ENCODE measurements around the gene DPP6. TPM values are rescaled to one million over a fixed set of nuclear protein-coding genes. Genes with fewer than 3 reads are reported as not detected.
"Not testable (repeated sequence)": the region's sequence is repeated elsewhere in the genome, so short reads cannot be mapped to it uniquely, and the experiment has no call there.

The DPP6 gene
- total RNA-seq (2021; ENCODE audit: unreplicated experiment), result not detected
- not detected for polyA plus RNA-seq (2012; ENCODE audit: insufficient read length)
- percentile 1 among the genes with signal in this experiment for Bru-seq, nascent RNA
- BruChase-seq, experiment 1, labeled RNA remaining after a 2-hour chase, result percentile 1 among the genes with signal in this experiment
- BruChase-seq, experiment 2, labeled RNA remaining after a 6-hour chase, result percentile 1 among the genes with signal in this experiment
- long read RNA-seq, result 0 reads

DNA sequence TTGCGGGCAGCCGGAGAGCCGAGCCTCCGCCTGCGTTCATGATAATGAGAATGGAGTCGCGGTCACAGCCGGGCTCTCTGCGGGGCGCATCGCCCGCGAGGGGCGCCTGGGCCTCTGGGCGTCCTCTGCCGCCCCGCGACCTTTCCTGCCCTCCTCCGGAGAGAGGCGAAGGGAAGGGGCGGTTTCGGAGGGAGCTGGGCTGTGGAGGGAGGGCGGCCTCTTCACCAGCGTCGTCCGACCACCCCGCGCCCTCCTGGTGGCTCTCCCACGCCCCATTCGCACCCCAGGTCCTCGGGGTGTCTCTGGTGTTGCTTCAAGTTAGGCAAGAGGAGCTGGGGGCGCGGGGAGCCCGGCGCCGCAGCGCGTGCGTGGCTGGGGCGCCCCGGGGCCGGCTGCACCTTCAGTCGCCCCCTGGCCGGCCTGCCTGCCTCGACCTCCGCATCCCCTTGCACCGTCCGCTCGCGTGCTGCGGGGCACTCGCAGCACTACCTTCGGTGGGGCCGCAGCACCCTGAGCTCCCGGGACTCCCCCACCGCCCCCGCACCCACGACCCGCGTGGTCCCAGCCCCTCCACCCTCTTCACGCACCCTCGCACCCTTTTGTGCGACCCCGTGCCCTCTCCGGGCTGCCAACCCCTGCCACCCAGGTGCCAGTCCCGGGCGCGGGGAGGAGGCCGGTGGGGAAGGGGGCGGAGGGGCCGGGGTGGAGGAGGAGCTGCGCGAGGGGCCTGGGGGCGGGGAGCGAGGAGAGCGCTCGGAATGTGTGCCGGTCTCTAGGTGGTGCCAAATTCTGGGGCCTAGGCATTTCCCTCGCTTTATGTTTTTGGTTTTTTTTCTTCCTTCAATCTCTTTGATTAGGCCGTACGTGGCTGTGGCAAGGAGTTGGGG, at the start of gene DPP6:
DPP6 (plus strand) TSS at position 756 of the 887 bp plus-strand sequence.
- H3K9me3 ChIP-seq (ENCODE audit: control insufficient read depth, insufficient read depth, low read depth, low read length); in situ Hi-C loops (cut with HindIII; ENCODE audit: low pct_unique_long_range_greater_than_20kb, low sequenced_read_pairs); ATAC-seq; H3K4me1 ChIP-seq (ENCODE audit: control insufficient read depth, insufficient read depth, low read length); intact Hi-C loops (cut with micrococcal nuclease; ENCODE audit: unreplicated experiment); POLR2A ChIA-PET; H3K27me3 ChIP-seq (ENCODE audit: control insufficient read depth, insufficient read depth, low read length); H3K36me3 ChIP-seq (ENCODE audit: control insufficient read depth, insufficient read depth, low read length); DNase-seq (ENCODE audit: low read depth, low spot score); H3K27ac ChIP-seq (ENCODE audit: low read length); BruUV-seq (replicated peaks); CTCF ChIA-PET; H3K4me3 ChIP-seq (ENCODE audit: low read depth in 2 of 2, low read length in 2 of 2): not testable (repeated sequence)

DNA sequence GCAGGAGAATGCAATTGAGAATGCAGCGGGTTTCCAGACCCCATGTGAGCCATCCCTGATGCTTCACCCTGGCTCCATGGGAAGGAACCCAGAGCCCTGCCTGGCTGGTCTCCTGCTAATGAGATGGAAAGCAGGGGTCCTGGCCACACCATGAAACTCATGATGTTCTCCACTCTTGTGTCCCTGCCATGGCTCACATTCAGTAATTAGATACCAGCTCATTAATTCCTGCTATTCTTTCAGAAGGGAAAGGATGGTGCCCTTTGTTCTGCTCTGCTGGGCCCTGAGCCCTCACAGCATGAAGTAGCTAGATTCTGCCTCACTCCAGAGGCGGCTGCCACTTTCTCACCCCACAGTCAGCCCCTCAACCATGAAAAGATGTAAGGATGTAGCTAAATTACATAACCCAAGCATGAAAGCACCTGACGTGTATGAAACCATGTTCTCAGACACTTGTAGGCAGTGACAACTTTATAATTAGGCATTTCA, 42.7 kb upstream of the DPP6 start:
- BruUV-seq (replicated peaks); H3K9me3 ChIP-seq (ENCODE audit: control insufficient read depth, insufficient read depth, low read depth, low read length); H3K27me3 ChIP-seq (ENCODE audit: control insufficient read depth, insufficient read depth, low read length); H3K36me3 ChIP-seq (ENCODE audit: control insufficient read depth, insufficient read depth, low read length); H3K4me1 ChIP-seq (ENCODE audit: control insufficient read depth, insufficient read depth, low read length); DNase-seq (ENCODE audit: low read depth, low spot score); in situ Hi-C loops (cut with HindIII; ENCODE audit: low pct_unique_long_range_greater_than_20kb, low sequenced_read_pairs); ATAC-seq; H3K27ac ChIP-seq (ENCODE audit: low read length); intact Hi-C loops (cut with micrococcal nuclease; ENCODE audit: unreplicated experiment); POLR2A ChIA-PET; H3K4me3 ChIP-seq (ENCODE audit: low read depth in 2 of 2, low read length in 2 of 2); CTCF ChIA-PET: not testable (repeated sequence)

DNA sequence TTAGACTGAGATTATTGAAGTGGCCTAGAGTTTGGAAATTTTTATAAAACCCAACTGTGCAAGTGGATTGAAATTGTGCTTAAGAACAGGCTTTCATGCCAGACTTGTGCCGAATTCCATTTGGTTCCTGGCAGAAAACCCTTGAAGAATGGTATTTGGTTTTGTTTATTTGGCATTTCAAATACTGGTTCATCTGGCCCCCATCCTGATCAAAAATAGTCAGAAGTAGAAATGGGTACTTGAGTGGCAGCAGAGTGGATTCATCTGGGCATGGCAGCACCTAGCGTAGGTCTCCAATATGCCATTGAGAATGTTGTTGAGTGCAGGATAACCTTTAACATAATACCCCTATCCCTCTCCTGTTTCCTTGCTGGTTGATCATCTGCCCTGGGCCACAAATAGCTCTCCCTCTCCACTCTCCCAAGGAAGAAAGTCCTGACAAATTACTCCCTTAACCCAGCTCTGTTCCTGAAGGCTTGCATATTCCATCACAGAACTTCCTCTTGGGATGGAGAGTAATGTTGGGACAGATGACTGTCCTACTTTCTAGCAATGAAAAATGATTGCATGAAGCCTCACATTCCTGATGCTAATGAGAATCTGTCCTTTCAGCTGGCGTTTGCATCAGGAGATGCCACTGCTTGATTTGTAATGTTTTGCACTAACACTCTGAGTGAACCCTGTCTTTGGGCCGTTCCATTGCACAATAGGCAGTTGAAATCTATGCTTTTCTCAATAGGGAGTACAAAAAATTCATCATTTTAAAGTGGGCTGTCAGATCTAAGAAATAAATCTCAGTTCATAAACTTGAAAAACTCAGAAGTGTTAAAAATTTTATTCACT, 41.3 kb upstream of the DPP6 start:
- H3K27me3 ChIP-seq (ENCODE audit: control insufficient read depth, insufficient read depth, low read length); DNase-seq (ENCODE audit: low read depth, low spot score); BruUV-seq (replicated peaks); H3K4me1 ChIP-seq (ENCODE audit: control insufficient read depth, insufficient read depth, low read length); CTCF ChIA-PET; POLR2A ChIA-PET; H3K36me3 ChIP-seq (ENCODE audit: control insufficient read depth, insufficient read depth, low read length); in situ Hi-C loops (cut with HindIII; ENCODE audit: low pct_unique_long_range_greater_than_20kb, low sequenced_read_pairs); H3K4me3 ChIP-seq (ENCODE audit: low read depth in 2 of 2, low read length in 2 of 2); H3K27ac ChIP-seq (ENCODE audit: low read length); H3K9me3 ChIP-seq (ENCODE audit: control insufficient read depth, insufficient read depth, low read depth, low read length); ATAC-seq; intact Hi-C loops (cut with micrococcal nuclease; ENCODE audit: unreplicated experiment): not testable (repeated sequence)

DNA sequence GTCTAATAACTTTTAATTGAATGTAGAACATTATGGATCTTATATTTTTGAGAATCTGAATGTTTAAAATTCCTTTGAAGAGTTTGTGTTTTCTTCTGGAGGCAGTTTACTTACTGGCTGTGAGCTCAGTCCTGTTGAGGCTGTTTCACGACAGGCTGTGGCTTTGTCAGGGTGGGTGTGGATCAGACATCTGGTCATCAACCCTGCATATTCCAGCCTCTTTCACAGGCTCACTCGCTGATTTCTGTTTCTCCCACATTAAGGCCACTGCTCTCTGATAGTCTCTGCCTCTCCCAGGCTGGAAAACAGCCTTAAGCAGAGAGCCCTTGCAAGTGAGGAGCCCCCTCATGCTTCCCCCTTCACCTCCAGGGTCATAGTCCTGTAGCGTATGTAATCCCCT, 39.4 kb upstream of the DPP6 start:
- H3K4me1 ChIP-seq (ENCODE audit: control insufficient read depth, insufficient read depth, low read length); H3K36me3 ChIP-seq (ENCODE audit: control insufficient read depth, insufficient read depth, low read length); POLR2A ChIA-PET; in situ Hi-C loops (cut with HindIII; ENCODE audit: low pct_unique_long_range_greater_than_20kb, low sequenced_read_pairs); intact Hi-C loops (cut with micrococcal nuclease; ENCODE audit: unreplicated experiment); ATAC-seq; H3K9me3 ChIP-seq (ENCODE audit: control insufficient read depth, insufficient read depth, low read depth, low read length); BruUV-seq (replicated peaks); H3K27me3 ChIP-seq (ENCODE audit: control insufficient read depth, insufficient read depth, low read length); H3K4me3 ChIP-seq (ENCODE audit: low read depth in 2 of 2, low read length in 2 of 2); CTCF ChIA-PET; H3K27ac ChIP-seq (ENCODE audit: low read length); DNase-seq (ENCODE audit: low read depth, low spot score): not testable (repeated sequence)

DNA sequence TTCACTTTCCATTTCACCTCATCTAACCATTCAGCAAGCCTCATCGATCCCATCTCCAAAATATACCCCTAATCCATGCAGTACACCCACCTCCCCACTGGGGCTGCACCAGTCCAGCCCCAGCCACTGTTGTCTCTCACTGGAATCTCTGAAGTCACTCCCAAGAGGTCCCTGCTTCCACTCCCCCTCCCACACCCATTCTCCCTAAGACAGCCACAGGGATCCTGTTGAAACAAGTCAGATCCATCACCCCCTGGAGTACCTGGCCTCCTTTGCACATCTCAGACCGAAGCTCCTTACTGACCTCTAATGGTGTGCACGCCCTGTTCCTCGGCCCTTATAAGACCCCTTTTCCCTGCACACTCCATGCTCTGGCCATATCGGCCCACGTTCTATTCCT, 36.6 kb upstream of the DPP6 start:
- ATAC-seq; H3K36me3 ChIP-seq (ENCODE audit: control insufficient read depth, insufficient read depth, low read length); H3K9me3 ChIP-seq (ENCODE audit: control insufficient read depth, insufficient read depth, low read depth, low read length); DNase-seq (ENCODE audit: low read depth, low spot score); CTCF ChIA-PET; H3K27ac ChIP-seq (ENCODE audit: low read length); H3K27me3 ChIP-seq (ENCODE audit: control insufficient read depth, insufficient read depth, low read length); H3K4me1 ChIP-seq (ENCODE audit: control insufficient read depth, insufficient read depth, low read length); intact Hi-C loops (cut with micrococcal nuclease; ENCODE audit: unreplicated experiment); in situ Hi-C loops (cut with HindIII; ENCODE audit: low pct_unique_long_range_greater_than_20kb, low sequenced_read_pairs); H3K4me3 ChIP-seq (ENCODE audit: low read depth in 2 of 2, low read length in 2 of 2); POLR2A ChIA-PET; BruUV-seq (replicated peaks): not testable (repeated sequence)

DNA sequence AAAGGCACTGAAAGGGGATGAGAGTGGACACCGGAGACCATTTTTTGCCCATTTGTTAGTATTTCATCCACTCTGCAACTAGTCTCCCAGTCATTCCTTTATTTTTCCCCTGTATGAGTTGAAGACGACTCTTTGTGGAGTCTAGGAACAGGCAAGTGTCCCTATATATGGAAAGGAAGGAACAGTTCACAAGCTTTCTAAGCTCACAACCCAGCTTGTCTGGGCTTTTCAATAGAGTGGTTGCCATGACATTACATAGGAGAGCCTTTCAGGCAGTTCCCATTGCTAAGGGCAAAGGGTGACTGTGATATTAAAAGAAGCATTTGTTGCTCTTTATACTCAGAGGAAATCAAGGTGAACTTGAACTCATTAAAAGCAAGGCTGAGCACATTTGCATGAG, 33.8 kb upstream of the DPP6 start:
- POLR2A ChIA-PET; H3K4me3 ChIP-seq (ENCODE audit: low read depth in 2 of 2, low read length in 2 of 2); H3K27ac ChIP-seq (ENCODE audit: low read length); in situ Hi-C loops (cut with HindIII; ENCODE audit: low pct_unique_long_range_greater_than_20kb, low sequenced_read_pairs); DNase-seq (ENCODE audit: low read depth, low spot score); ATAC-seq; H3K36me3 ChIP-seq (ENCODE audit: control insufficient read depth, insufficient read depth, low read length); H3K9me3 ChIP-seq (ENCODE audit: control insufficient read depth, insufficient read depth, low read depth, low read length); intact Hi-C loops (cut with micrococcal nuclease; ENCODE audit: unreplicated experiment); H3K27me3 ChIP-seq (ENCODE audit: control insufficient read depth, insufficient read depth, low read length); H3K4me1 ChIP-seq (ENCODE audit: control insufficient read depth, insufficient read depth, low read length); BruUV-seq (replicated peaks); CTCF ChIA-PET: not testable (repeated sequence)

DNA sequence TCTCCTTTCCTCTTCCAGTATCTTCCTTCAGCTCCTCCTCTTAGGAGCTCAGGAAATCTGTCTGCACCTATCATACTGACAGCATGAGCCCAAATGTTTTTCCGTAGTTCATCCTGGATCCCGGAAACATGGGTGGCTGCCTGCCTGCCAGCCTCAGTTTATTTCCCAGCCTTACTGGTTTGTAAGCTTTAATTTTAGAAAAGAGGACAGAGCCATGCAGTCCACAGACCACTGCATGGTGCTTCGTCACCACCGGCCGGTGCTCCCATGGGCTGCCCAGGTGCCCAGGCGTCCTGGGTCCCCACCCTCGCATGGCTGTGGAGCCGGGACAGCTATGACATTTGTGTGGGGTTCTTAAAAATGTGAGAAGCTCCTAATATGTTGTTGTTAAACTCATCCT, 24.4 kb upstream of the DPP6 start:
- H3K4me3 ChIP-seq (ENCODE audit: low read depth in 2 of 2, low read length in 2 of 2); DNase-seq (ENCODE audit: low read depth, low spot score); H3K27me3 ChIP-seq (ENCODE audit: control insufficient read depth, insufficient read depth, low read length); BruUV-seq (replicated peaks); H3K4me1 ChIP-seq (ENCODE audit: control insufficient read depth, insufficient read depth, low read length); in situ Hi-C loops (cut with HindIII; ENCODE audit: low pct_unique_long_range_greater_than_20kb, low sequenced_read_pairs); intact Hi-C loops (cut with micrococcal nuclease; ENCODE audit: unreplicated experiment); H3K9me3 ChIP-seq (ENCODE audit: control insufficient read depth, insufficient read depth, low read depth, low read length); POLR2A ChIA-PET; H3K27ac ChIP-seq (ENCODE audit: low read length); CTCF ChIA-PET; ATAC-seq; H3K36me3 ChIP-seq (ENCODE audit: control insufficient read depth, insufficient read depth, low read length): not testable (repeated sequence)

All from Panc1 (cell line).